Astrocyte (in vitro differentiated cells and primary cell): ENCODE data around the gene RENBP.

Experiments used
- CTCF ChIP-seq: IDR thresholded peaks from 2 replicates; pipeline ENCODE4 v1.5.1; 2011; ENCODE audit warnings: low read depth, mild to moderate bottlenecking, inconsistent platforms, low read length, moderate library complexity; ENCODE audit not compliant: insufficient read depth
- EZH2 ChIP-seq: IDR thresholded peaks from 2 replicates; pipeline ENCODE4 v1.6.1; 2012; ENCODE audit warnings: mild to moderate bottlenecking, low read length, inconsistent platforms; ENCODE audit not compliant: insufficient read depth

GRCh38 chrX:153993079-153993478 lies 48.6 kb upstream of the RENBP start:
- TF ChIP-seq CTCF (no peak), EZH2 (no peak)
